HG02763 (cell line): Measurements from ENCODE around the gene CACNA1G.

Experiments used
- ATAC-seq: cut with Tn5 transposase; IDR thresholded peaks from one replicate; pipeline ENCODE4 v1.9.1; 2021; ENCODE audit warnings: mild to moderate bottlenecking, moderate library complexity; ENCODE audit not compliant: unreplicated experiment

The CACNA1G gene

GRCh38 chr17:50564916-50565315, 4.4 kb downstream of the CACNA1G start:
- ATAC-seq = no peak

- ATAC-seq = no peak
These were observed 5.2 kb downstream of the CACNA1G start for GRCh38 chr17:50565402-50566350.

GRCh38 chr17:50566886-50567285, 6.4 kb downstream of the CACNA1G start:
- ATAC-seq = no peak

GRCh38 chr17:50568659-50569058, 8.1 kb downstream of the CACNA1G start:
- no peak for ATAC-seq

- no peak for ATAC-seq
These were observed 9.1 kb downstream of the CACNA1G start for GRCh38 chr17:50569592-50569991.

GRCh38 chr17:50570032-50570431, 9.5 kb downstream of the CACNA1G start:
- no peak for ATAC-seq

- no peak for ATAC-seq
These were observed 10.0 kb downstream of the CACNA1G start for GRCh38 chr17:50570528-50570927.

- no peak for ATAC-seq
These were observed 11.2 kb downstream of the CACNA1G start for GRCh38 chr17:50571681-50572080.

GRCh38 chr17:50572541-50572940, 12.0 kb downstream of the CACNA1G start:
- ATAC-seq = no peak

- no peak for ATAC-seq
These were observed 13.5 kb downstream of the CACNA1G start for GRCh38 chr17:50573866-50574611.

GRCh38 chr17:50575581-50576210, 15.2 kb downstream of the CACNA1G start:
- no peak for ATAC-seq

GRCh38 chr17:50576864-50577263, 16.3 kb downstream of the CACNA1G start:
- ATAC-seq = no peak

- no peak for ATAC-seq
These were observed 17.0 kb downstream of the CACNA1G start for GRCh38 chr17:50577451-50577954.

GRCh38 chr17:50578173-50578572, 17.7 kb downstream of the CACNA1G start:
- no peak for ATAC-seq

GRCh38 chr17:50579399-50579798, 18.9 kb downstream of the CACNA1G start:
- ATAC-seq = no peak

GRCh38 chr17:50580646-50581045, 20.1 kb downstream of the CACNA1G start:
- ATAC-seq = no peak

- ATAC-seq = no peak
These were observed 20.8 kb downstream of the CACNA1G start for GRCh38 chr17:50581316-50581715.

GRCh38 chr17:50582741-50583140, 22.2 kb downstream of the CACNA1G start:
- ATAC-seq = no peak

- no peak for ATAC-seq
These were observed 23.1 kb downstream of the CACNA1G start for GRCh38 chr17:50583641-50584040.

- no peak for ATAC-seq
These were observed 23.6 kb downstream of the CACNA1G start for GRCh38 chr17:50584116-50584515.

GRCh38 chr17:50584749-50585148, 24.2 kb downstream of the CACNA1G start:
- ATAC-seq = no peak
